Stimulated activated effector memory CD8-positive, alpha-beta T cell treated with anti-CD3 and anti-CD28 coated beads, Interleukin-12 subunit alpha, Interleukin-12 subunit beta, amount 100 ng/mL, for 72 hours (primary cell): ENCODE results near the gene CFH.
"Not testable (repeated sequence)": the region's sequence is repeated elsewhere in the genome, so short reads cannot be mapped to it uniquely, and the experiment has no call there.

Source experiments
- ATAC-seq: fragments of 150-1000 bp; cut with Tn5 transposase; 2 replicates; pipeline ENCODE4 v1.10.0; 2021
- DNase-seq, 2 donors: peaks; one replicate each; pipeline ENCODE4 v3.0.0; 2021 to 2022; ENCODE audit warnings: low spot score in 2 of 2
- H3K27ac Mint-ChIP-seq: one replicate; pipeline ENCODE4 v1.8.0; 2022; ENCODE audit warnings: mild to moderate bottlenecking, mixed read lengths
- H3K36me3 Mint-ChIP-seq: one replicate; pipeline ENCODE4 v1.8.0; 2022; ENCODE audit warnings: mild to moderate bottlenecking, mixed read lengths
- H3K4me1 Mint-ChIP-seq: one replicate; pipeline ENCODE4 v1.8.0; 2022; ENCODE audit warnings: mixed read lengths
- H3K4me3 Mint-ChIP-seq: one replicate; pipeline ENCODE4 v1.8.0; 2022; ENCODE audit warnings: mild to moderate bottlenecking, mixed read lengths
- H3K9me3 Mint-ChIP-seq: one replicate; pipeline ENCODE4 v1.8.0; 2022; ENCODE audit warnings: mixed read lengths

CFH gene

DNA sequence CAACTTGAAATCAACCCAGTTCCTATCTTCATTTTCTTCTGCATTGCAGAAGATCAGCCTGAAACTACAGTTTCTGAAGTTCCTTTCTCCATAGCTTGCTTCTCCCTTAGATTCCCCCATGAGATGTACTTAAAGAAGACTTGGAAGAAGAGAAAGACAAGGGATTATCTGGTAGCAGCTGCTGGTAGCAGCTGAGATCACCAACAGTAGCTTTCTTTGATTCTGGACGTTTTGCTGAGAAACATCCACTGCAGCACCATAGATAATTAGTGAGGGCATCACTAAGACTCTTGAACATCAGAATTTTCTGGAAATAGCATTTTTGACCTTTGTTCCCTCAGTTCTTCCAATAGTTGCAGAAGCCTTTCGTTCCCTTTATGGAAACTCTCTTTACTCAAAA, 122.3 kb downstream of the CFH start:
- Mint-ChIP-seq H3K4me1 (no peaks in the 10 kb centered on the region), H3K4me3 (no peak overlapping the region), H3K9me3 (no peaks in the 10 kb centered on the region), H3K36me3 (no peaks in the 10 kb centered on the region), H3K27ac (no peak overlapping the region)
- no peak for ATAC-seq
- no peak for DNase-seq

DNA sequence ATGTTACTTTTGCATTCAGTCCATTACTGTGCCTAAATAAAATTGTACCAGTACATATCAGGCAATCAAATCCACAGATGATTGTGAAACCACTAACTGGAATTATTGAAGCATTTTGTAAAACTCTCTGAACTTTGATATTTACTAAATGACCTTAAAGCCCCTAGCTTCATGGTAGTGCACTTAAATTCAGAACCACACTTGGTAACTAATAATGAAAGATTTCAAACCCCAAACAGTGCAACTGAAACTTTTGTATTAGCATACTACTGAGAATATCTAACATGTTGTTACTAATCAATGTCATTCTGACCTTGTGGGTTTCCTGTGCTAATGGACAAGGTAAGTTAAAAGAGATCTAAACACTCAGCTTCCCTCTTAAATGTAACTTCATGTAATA, 122.8 kb downstream of the CFH start, which contains the start of gene CFHR3:
Gene CFHR3, plus strand, starts transcription at position 238 of the 400 bp plus-strand sequence. Its CDS starts 47 bp downstream, at position 285.
- peak; percentile 31 for ATAC-seq
- H3K36me3 Mint-ChIP-seq = no peaks in the 10 kb centered on the region
- no peak within 1 kb of the TSS for H3K4me3 Mint-ChIP-seq
- no peaks in the 10 kb centered on the region for H3K9me3 Mint-ChIP-seq
- DNase-seq = no peak
- H3K27ac Mint-ChIP-seq = no peak within 1 kb of the TSS
- no peaks in the 10 kb centered on the region for H3K4me1 Mint-ChIP-seq

DNA sequence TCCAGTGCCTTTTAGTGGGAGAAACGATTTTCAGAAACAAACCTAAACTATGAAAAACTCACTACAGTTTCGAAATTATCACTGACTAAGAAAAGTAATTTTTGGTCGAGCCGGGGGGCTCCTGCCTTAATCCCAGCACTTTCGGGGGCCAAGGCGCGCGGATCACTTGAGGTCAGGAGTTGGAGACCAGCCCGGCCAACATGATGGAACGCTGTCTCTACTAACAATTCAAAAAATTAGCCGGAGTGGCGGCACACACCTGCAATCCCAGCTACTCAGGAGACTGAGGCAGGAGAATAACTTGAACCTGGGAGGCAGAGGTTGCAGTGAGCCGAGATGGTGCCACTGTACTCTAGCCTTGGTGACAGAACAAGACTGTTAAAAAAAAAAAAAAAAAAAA, 125.8 kb downstream of the CFH start:
- H3K4me1 Mint-ChIP-seq = no peaks in the 10 kb centered on the region
- H3K9me3 Mint-ChIP-seq = no peaks in the 10 kb centered on the region
- no peak for DNase-seq
- H3K4me3 Mint-ChIP-seq = no peak overlapping the region
- ATAC-seq = no peak
- no peaks in the 10 kb centered on the region for H3K36me3 Mint-ChIP-seq
- no peak overlapping the region for H3K27ac Mint-ChIP-seq

DNA sequence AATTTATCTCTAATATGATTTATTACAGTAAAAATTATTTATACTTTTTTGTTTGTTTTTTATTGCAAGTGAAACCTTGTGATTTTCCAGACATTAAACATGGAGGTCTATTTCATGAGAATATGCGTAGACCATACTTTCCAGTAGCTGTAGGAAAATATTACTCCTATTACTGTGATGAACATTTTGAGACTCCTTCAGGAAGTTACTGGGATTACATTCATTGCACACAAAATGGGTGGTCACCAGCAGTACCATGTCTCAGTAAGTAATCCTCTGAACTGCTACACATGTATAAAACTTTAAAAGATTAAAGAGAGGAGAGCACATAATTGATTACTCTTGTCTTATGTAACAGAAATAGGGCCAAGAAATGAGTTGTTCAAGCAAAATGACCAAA, 127.2 kb downstream of the CFH start:
- no peaks in the 10 kb centered on the region for H3K9me3 Mint-ChIP-seq
- H3K4me1 Mint-ChIP-seq = no peaks in the 10 kb centered on the region
- DNase-seq (no peak), ATAC-seq (no peak)
- H3K4me3 Mint-ChIP-seq = no peak overlapping the region
- H3K36me3 Mint-ChIP-seq = no peaks in the 10 kb centered on the region
- H3K27ac Mint-ChIP-seq = no peak overlapping the region

DNA sequence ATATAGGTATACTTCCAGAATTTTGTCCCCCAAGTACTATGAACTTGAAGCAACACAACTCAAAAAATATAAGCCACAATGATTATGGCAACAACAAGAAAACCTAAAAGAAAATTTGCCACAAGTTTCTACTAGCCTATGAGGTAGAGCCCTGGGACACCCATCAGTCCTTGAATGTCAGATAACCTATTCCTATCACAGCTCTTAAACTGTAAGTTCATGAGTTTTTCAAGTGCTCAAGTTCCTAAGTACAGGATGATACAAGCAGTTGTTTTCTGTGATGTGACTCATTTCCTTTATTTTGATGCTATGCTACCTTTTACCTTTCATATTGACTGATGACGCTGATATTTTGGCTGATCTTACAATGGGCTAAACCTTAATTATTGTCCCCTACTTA, 139.4 kb downstream of the CFH start:
- not testable (repeated sequence) for H3K4me3 Mint-ChIP-seq, H3K9me3 Mint-ChIP-seq, DNase-seq, H3K36me3 Mint-ChIP-seq, H3K4me1 Mint-ChIP-seq, ATAC-seq, H3K27ac Mint-ChIP-seq

DNA sequence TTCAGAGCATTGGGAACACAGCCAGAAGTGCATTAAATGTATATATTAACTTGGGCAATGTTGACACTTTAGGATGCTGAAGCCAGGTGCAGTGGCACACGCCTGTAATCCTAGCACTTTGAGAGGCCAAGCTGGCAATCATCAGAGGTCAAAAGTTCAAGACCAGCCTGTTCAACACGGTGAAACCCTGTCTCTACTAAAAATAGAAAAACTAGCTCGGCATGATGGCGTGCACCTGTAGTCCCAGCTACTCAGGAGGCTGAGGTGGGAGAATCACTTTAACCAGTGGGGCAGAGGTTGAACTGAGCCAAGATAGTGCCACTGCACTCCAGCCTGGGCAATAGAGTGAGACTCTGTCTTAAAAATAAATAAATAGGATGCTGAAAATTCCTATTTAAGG, 142.3 kb downstream of the CFH start:
- H3K9me3 Mint-ChIP-seq, H3K36me3 Mint-ChIP-seq, H3K27ac Mint-ChIP-seq, H3K4me3 Mint-ChIP-seq, ATAC-seq, H3K4me1 Mint-ChIP-seq, DNase-seq: not testable (repeated sequence)
